Aorta (tissue), 5 donors: ENCODE results near the gene NUP85. TPM values are rescaled to one million over a fixed set of nuclear protein-coding genes. Genes with fewer than 3 reads are reported as not detected.

Experiments used
- ATAC-seq: fragments of 200-7000 bp; cut with Tn5 transposase; one replicate; pipeline ENCODE4 v1.9.1; 2022; ENCODE audit warnings: moderate library complexity; ENCODE audit not compliant: low FRiP score
- DNase-seq, 2 donors: peaks; one replicate each; pipeline ENCODE4 v3.0.0-alpha.2; 2020
- H3K27ac ChIP-seq, 2 donors: one replicate each; pipeline ENCODE4 v1.5.1; 2013; ENCODE audit warnings: low read length in 2 of 2, mild to moderate bottlenecking in 2 of 2, moderate library complexity in 2 of 2, control low read depth in 1 of 2, inconsistent platforms in 1 of 2, low read depth in 1 of 2
- H3K27me3 ChIP-seq, 2 donors: one replicate each; pipeline ENCODE4 v1.6.1; 2013; ENCODE audit warnings: control low read depth in 1 of 2, low read length in 1 of 2, mild to moderate bottlenecking in 1 of 2, moderate library complexity in 1 of 2; ENCODE audit not compliant: insufficient read depth in 2 of 2, control insufficient read depth in 1 of 2
- H3K36me3 ChIP-seq, 2 donors: one replicate each; pipeline ENCODE4 v1.6.1; 2013; ENCODE audit warnings: control low read depth in 1 of 2, low read length in 1 of 2, mild to moderate bottlenecking in 1 of 2; ENCODE audit not compliant: insufficient read depth in 2 of 2, control insufficient read depth in 1 of 2
- H3K4me1 ChIP-seq, 2 donors: one replicate each; pipeline ENCODE4 v1.6.1; 2013; ENCODE audit warnings: low read length in 2 of 2, control low read depth in 1 of 2, mild to moderate bottlenecking in 1 of 2, moderate library complexity in 1 of 2; ENCODE audit not compliant: insufficient read depth in 2 of 2, control insufficient read depth in 1 of 2
- H3K4me3 ChIP-seq, 2 donors: one replicate each; pipeline ENCODE4 v1.5.1; 2013; ENCODE audit warnings: low read length in 2 of 2, control low read depth in 1 of 2, mild to moderate bottlenecking in 1 of 2
- H3K9me3 ChIP-seq: one replicate; pipeline ENCODE4 v1.6.1; 2013; ENCODE audit warnings: mild to moderate bottlenecking, low read length; ENCODE audit not compliant: control insufficient read depth
- WGBS, 2 donors: extraction: QIAGEN DNeasy Blood & Tissue Kit; methylation state at CpG; one replicate each; pipeline ENCODE4 v1.1.7; 2013; 5-methylcytosine and 5-hydroxymethylcytosine counted together
- intact Hi-C, 2 donors: fragments of 100-400 bp; cut with DNase I; formaldehyde crosslinking; loops; one replicate each; pipeline versions ENCODE4 v1.14.2 to v1.15.0; 2022
- polyA plus RNA-seq, 2 donors: library from polyadenylated mRNA; stranded (reverse); fragments of 200-250 nt; gene quantifications; one replicate each; pipeline ENCODE4 v1.2.3, GENCODE V29; 2013
- total RNA-seq, 2 donors: library from RNA; stranded (reverse); fragmentation: NEBNext Ultra II Directional; extraction: Animal tissue kit (Norgen Biotek cat#: 25700); gene quantifications; one replicate each; pipeline ENCODE4 v1.2.1, GENCODE V29; 2021
- donor health status: healthy with polysubstance abuse.
- donor health status: Bipolar disorder and iron deficiency.
- donor health status: DM: no; HTN: no; CAD: no.
- donor health status: DM: no; HTN: no; CAD: no.
- donor health status: DM: yes; HTN: yes; CAD: no.

NUP85 gene
- total and polyA plus RNA-seq, 4 donors = 17.2 to 99.5 (median 73.6) TPM

DNA sequence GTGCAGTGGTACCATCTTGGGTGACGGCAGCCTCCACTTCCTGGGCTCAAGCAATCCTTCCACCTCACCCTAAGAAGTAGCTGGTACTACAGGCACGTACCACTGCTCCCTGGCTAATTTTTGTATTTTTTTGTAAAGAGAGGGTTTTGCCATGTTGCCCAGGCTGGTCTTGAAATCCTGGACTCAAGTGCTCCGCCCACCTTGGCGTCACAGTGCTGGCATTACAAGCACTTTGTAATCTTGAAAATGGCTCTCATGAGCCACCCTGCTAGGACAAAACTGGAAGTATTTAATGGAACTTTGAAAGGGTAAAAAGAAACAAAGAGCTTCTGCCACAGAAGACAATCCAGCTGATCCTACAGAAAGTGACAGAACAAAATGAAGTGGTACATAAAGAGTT, 32.0 kb upstream of the NUP85 start:
- no peaks in the 10 kb centered on the region for H3K27me3 ChIP-seq
- WGBS, 2 donors = 66 to 68% methylated on average over 4 of the region's 4 CpGs
- intact Hi-C loops = loop anchor here in 1 of 2 donors (10.0 kb wide), 1 partner anchor 59 kb away; no protein-coding TSS in a partner anchor
- H3K27ac ChIP-seq = no peak overlapping the region
- peak in 1 of 2 donors; percentile 6 for DNase-seq
- peaks cover 0 to 2% of the 10 kb centered on the region in 2 donors for H3K4me1 ChIP-seq
- ATAC-seq = no peak
- H3K36me3 ChIP-seq = peaks cover 0 to 6% of the 10 kb centered on the region in 2 donors
- H3K4me3 ChIP-seq = no peak overlapping the region
- H3K9me3 ChIP-seq = no peaks in the 10 kb centered on the region

DNA sequence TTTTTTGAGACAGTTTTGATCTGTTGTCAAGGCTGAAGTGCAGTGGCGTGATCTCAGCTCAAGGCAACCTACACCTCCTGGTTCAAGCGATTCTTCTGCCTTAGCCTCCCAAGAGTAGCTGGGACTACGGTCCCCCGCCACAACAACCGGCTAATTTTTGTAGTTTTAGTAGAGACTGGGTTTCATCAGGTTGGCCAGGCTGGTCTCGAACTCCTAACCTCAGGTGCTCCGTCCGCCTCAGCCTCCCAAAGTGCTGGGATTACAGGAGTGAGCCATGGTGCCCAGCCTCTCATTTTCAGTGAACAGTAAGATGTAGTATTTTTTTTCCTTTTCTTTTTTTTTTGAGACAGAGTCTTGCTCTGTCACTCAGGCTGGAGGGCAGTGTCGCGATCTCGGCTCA, 30.5 kb upstream of the NUP85 start:
- peaks cover 0 to 5% of the 10 kb centered on the region in 2 donors for H3K36me3 ChIP-seq
- DNase-seq = peak in 1 of 2 donors; percentile 31
- H3K4me1 ChIP-seq = peaks cover 0 to 2% of the 10 kb centered on the region in 2 donors
- WGBS, 2 donors = 88 to 93% methylated on average over 11 of the region's 11 CpGs
- H3K27ac ChIP-seq = no peak overlapping the region
- no peaks in the 10 kb centered on the region for H3K9me3 ChIP-seq
- no peak for ATAC-seq
- intact Hi-C loops = loop anchor here in 1 of 2 donors (10.0 kb wide), 1 partner anchor 60 kb away; no protein-coding TSS in a partner anchor
- H3K27me3 ChIP-seq = no peaks in the 10 kb centered on the region
- H3K4me3 ChIP-seq = no peak overlapping the region

- peaks cover 0 to 4% of the 10 kb centered on the region in 2 donors for H3K36me3 ChIP-seq
- H3K4me1 ChIP-seq = no peaks in the 10 kb centered on the region
- H3K4me3 ChIP-seq = no peak overlapping the region
- intact Hi-C loops = loop anchor here in 1 of 2 donors (10.0 kb wide), 1 partner anchor 62 kb away; no protein-coding TSS in a partner anchor
- H3K27me3 ChIP-seq = no peaks in the 10 kb centered on the region
- no peaks in the 10 kb centered on the region for H3K9me3 ChIP-seq
- WGBS, 2 donors = 89% methylated on average over 5 of the region's 5 CpGs
- no peak overlapping the region for H3K27ac ChIP-seq
- no peak for DNase-seq
- no peak for ATAC-seq
These were observed 28.9 kb upstream of the NUP85 start for GRCh38 chr17:75176625-75177024.

DNA sequence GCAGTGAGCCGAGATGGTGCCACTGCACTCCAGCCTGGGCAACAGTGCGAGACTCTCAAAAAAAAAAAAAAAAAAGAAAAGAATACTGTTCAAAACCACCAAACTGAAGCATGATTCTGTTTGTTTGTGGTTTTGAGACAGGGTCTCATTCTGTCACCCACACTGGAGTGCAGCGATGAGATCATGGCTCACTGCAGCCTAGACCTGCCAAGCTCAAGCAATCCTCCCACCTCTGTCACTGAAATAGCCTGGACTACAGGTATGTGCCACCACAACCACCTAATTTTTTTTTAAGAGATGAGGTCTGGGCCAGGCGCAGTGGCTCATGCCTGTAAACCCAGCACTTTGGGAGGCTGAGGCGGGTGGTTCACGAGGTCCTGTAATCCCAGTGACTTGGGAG, 27.0 kb upstream of the NUP85 start:
- Histone ChIP-seq H3K9me3 (no peaks in the 10 kb centered on the region), H3K36me3 (peaks cover 0 to 4% of the 10 kb centered on the region in 2 donors), H3K27me3 (no peaks in the 10 kb centered on the region), H3K4me3 (no peak overlapping the region), H3K4me1 (no peaks in the 10 kb centered on the region), H3K27ac (no peak overlapping the region)
- ATAC-seq (no peak), DNase-seq (no peak)
- 92% methylated on average over 6 of the region's 6 CpGs for WGBS, 2 donors
- intact Hi-C loops = loop anchor here in 1 of 2 donors (10.0 kb wide), 1 partner anchor 64 kb away; no protein-coding TSS in a partner anchor

GRCh38 chr17:75181110-75181509, 24.4 kb upstream of the NUP85 start:
- Histone ChIP-seq H3K4me3 (peak overlapping the region; percentile 85 to 99), H3K36me3 (peaks cover 0 to 2% of the 10 kb centered on the region in 2 donors), H3K27me3 (no peaks in the 10 kb centered on the region), H3K27ac (no peak overlapping the region), H3K9me3 (no peaks in the 10 kb centered on the region), H3K4me1 (no peaks in the 10 kb centered on the region)
- intact Hi-C loops = loop anchor here (5.0 to 10.0 kb wide), 2 partner anchors 69 to 126 kb away; no protein-coding TSS in a partner anchor
- 7 to 8% methylated on average over 8 of the region's 8 CpGs for WGBS, 2 donors
- no peak for ATAC-seq
- no peak for DNase-seq

GRCh38 chr17:75181608-75182318, 23.7 kb upstream of the NUP85 start:
- 0% methylated on average over 34 of the region's 34 CpGs for WGBS, 2 donors
- ATAC-seq = peak; percentile 9
- Histone ChIP-seq H3K9me3 (no peaks in the 10 kb centered on the region), H3K4me1 (no peaks in the 10 kb centered on the region), H3K27ac (peak overlapping the region in 1 of 2 donors; percentile 43), H3K36me3 (no peaks in the 10 kb centered on the region), H3K27me3 (no peaks in the 10 kb centered on the region), H3K4me3 (peak overlapping the region; percentile 85 to 99)
- DNase-seq = no peak
- intact Hi-C loops = loop anchor here (5.0 to 10.0 kb wide), 2 partner anchors 69 to 127 kb away; no protein-coding TSS in a partner anchor

GRCh38 chr17:75182319-75182568, 23.2 kb upstream of the NUP85 start:
- ATAC-seq = peak; percentile 20
- intact Hi-C loops = loop anchor here (5.0 to 10.0 kb wide), 2 partner anchors 70 to 127 kb away; no protein-coding TSS in a partner anchor
- WGBS, 2 donors = 0 to 1% methylated on average over 32 to 33 of the region's 33 CpGs

DNA sequence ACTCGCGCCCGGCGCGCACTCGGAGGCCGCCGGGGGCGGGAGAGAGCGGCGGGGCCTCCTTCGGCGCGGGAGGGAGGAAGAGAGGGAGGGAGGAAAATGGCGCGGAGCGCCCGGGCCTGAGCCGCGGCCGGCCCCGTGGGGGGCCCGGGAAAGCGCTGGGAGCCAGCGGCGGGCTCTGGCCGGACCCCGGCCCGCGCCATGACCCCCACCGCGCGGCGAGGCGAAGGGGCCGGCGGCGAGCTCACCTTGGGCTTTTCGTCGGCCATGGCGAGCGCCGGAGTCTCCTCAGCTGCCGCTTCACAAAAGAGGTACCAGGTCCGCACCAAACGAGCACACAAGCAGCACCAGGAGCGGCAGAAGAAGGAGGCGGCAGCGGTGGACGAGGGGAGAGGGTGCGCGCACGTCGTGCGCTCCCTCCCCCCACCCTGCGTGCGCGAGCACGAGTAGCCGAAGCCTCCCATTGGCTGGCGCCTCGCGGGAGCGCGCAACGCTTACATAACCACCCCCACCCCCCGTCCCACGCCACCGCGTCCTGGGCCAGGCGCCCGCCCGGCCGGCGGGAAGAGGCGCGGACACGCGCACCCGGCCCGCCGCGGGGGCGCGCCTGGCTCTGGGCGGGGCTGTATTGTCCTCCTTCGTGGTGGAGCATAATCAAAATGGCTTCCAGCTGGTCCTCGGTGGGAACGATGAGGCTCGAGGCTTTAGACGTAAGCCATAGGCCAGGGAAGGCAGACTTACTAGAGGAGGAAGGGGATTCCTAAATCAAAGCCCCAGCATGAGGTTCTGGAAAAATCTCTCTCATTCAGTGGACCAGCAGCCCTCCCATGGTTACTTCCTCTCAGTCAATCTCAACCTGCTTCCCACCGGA, 22.7 kb upstream of the NUP85 start, which contains the start of gene SUMO2:
Gene SUMO2 (minus strand): TSS at position 391 of the 868 bp plus-strand sequence. CDS start 125 bp downstream, at position 266.
- 1% methylated on average over 82 to 92 of the region's 92 CpGs for WGBS, 2 donors
- Histone ChIP-seq H3K4me3 (peak within 1 kb of the TSS; percentile 85 to 99), H3K9me3 (no peaks in the 10 kb centered on the region), H3K36me3 (no peaks in the 10 kb centered on the region), H3K27ac (peak within 1 kb of the TSS; percentile 93 to 98), H3K27me3 (no peaks in the 10 kb centered on the region), H3K4me1 (no peaks in the 10 kb centered on the region)
- DNase-seq (peak; percentile 96 to 98), ATAC-seq (peak; percentile 98)
- intact Hi-C loops = loop anchor here (5.0 to 10.0 kb wide), 2 partner anchors 71 to 128 kb away; no protein-coding TSS in a partner anchor

More at GRCh38 chr17:75182319-75182568, 23.2 kb upstream of the NUP85 start:
- peak overlapping the region in 1 of 2 donors; percentile 43 for H3K27ac ChIP-seq
- H3K4me3 ChIP-seq = peak overlapping the region; percentile 85 to 99
- peak in 1 of 2 donors; percentile 79 for DNase-seq
- H3K4me1 ChIP-seq = no peaks in the 10 kb centered on the region
- H3K27me3 ChIP-seq = no peaks in the 10 kb centered on the region
- H3K9me3 ChIP-seq = no peaks in the 10 kb centered on the region
- H3K36me3 ChIP-seq = no peaks in the 10 kb centered on the region
